HG02588 (cell line): ENCODE results near the gene UBAP1L.
"Not testable (repeated sequence)": the region's sequence is repeated elsewhere in the genome, so short reads cannot be mapped to it uniquely, and the experiment has no call there.

Source experiments
- ATAC-seq: cut with Tn5 transposase; IDR thresholded peaks from one replicate; pipeline ENCODE4 v1.9.1; 2021; ENCODE audit warnings: mild to moderate bottlenecking, moderate library complexity; ENCODE audit not compliant: unreplicated experiment

UBAP1L gene

DNA sequence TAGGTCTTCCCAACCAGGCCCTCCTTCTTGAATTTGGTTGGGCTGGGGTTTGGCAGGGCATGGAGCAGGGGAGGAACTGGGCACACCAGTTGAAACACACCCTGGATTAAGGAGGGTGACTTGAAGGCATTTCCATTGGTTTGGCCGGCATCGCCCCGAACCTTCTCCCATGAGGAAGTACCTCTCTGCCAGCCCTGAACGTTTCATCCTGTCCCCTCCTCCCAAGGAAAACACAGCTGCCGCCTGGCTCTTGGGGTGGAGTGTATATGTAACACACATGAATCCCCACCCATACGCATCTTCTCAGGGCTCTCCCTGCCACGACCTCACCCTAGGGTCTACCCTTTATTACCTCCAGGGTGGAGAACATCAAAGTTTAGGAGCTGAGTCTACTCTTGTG, 14.6 kb downstream of the UBAP1L start:
- no peak for ATAC-seq

DNA sequence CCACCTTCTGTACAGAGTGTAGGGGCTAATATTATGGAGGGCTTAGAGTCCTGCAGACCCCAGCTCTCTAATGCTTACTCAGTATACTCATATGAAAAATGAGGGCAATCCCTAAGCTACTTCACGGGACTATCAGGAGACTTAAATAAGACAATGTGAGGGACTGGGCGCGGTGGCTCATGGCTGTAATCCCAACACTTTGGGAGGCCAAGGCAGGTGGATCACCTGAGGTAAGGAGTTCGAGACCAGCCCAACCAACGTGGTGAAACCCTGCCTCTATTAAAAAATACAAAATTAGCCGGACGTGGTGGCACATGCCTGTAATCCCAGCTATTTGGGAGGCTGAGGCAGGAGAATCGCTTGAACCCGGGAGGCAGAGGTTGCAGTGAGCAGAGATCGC, 15.2 kb downstream of the UBAP1L start:
- not testable (repeated sequence) for ATAC-seq

DNA sequence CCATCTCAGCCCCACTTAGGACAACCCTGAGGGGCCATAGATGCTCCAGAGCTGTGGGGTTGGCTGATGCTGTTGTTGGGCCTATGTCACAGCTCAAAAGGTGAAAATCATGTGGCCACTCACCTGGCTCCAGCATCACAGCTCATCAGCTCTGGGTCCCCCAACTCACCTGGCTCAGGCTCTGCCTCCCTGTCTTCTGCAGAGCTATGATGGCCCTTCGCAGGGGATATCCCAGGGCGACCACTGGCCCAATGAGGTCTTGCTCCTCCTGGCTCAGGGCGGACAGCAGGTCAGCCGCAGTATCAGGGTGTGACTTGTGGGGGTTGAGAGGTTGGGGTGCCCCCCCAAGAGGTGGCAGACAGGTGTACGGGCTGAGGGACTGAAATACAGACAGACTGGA, 15.7 kb downstream of the UBAP1L start:
- no peak for ATAC-seq

DNA sequence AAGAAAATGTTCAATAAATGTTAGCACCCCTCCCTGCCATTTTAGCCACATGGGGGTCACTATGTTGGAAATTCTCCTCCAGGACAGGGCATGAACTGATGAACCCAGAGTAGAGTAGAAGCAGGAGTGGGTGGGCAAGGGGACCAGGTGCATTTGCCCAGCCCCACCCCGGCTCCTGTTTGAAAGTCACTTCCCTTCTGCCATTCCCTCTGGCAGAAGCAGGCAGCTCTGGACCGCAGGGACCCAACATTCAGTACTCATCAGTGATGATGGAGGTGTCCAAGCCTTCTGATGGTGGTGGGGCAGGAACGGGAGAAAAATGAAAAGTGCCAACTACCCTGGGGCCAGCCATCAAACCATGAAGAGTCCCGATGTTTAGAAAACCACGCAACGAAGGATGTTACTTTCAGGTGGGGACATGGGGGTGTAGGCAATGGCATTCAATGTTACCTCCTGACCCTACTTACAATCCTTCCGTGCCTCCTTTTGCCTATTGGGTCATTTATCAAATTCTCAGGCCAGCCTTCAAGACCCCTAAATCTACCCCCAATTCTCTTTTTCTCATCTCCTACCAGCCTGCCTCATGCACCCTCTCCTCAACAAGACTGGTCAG, 17.2 kb downstream of the UBAP1L start:
- ATAC-seq, result no peak

DNA sequence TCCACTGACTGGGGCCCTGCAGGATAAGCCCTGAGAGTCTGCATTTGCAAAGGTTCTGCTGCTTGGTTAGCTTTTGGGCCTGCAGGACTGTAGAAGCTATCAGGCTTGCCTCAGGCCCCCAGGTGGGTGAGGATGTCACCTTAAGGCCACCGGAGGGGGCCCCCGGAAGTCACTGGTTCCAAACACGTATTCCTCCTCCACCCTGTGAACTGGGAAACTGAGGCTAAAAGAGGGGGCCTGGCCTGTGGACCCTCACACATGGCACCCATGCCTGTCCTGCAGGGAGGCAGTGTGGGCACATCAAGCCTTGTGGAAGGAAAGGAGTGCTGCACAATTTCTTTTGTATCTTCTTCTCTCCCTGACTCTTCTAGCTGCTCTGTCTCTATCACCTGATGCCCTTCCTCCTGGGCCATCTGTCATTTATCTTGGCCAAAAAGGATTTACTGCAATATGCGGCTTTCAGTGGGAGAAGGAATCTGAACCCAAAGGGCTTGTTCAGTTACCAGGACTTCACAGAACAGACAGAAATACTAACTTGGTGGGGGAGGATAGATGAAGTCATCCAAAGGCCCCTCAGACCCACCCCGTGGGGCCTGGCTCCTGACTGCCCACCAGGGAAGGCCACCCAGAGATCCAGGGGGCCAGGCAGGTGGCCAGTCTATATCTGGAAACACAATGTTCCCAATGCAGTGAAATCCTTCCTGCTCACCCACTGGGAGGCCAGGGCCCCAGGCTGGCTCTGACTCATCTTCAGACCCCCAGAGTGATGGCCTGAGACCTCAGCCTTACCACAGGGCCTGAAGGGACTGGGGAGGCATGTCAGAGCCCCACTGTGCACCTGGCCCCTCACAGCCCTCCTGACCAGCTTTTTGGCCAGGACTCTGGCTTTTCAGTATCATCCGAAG, 18.3 kb downstream of the UBAP1L start:
- no peak for ATAC-seq

DNA sequence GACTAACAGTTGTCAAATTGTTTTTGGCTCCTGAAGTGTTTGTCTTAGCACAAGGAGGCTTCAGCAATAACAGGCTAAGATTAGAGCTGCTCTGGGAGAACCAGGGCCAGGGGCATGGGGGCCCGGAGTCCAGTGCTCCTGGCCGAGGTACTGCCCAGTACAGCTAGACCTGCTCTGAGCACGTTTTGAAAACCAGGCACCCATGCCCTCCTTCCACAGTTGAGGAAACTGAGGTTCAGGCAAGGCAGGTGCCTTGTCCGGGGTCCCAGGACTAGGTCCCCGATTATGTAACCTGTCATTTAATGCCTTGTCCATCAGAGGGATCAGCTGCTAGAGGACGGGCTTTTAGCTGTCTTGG, 19.3 kb downstream of the UBAP1L start:
- ATAC-seq, result no peak

DNA sequence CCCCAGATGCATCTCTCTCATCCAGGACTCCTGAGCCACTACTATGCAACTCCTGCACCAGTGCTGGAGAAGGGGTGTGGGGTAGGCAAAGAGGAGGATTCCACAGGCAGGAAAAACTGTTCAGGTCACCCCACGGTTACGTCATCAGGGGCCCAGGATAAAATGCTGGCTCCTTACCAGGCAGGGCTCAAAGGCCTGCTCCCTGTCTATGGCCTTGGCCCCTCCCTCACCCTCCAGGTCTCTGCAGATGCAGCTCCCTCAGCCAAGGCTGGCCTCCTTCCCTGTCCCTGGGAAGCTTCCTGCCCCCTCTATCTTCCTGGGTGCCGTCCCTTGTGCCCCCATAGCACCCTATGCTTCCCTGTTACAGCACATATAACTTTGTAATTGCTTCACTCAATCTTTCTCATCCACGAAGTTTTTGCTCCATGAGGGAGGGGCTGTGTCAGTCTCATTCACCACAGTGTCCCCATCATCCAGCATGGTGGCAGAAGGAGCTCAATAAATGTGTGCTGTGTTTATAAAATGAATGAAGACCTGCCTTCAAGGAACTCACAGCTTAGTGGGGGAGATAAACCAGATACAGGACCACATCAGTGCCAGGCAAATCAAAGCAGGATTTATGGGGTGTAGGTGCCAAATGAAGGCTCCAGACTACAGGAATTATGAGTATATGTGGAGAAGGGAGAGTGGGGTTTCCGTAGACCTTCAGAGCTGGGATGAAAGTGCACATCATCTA, 19.8 kb downstream of the UBAP1L start:
- no peak for ATAC-seq

DNA sequence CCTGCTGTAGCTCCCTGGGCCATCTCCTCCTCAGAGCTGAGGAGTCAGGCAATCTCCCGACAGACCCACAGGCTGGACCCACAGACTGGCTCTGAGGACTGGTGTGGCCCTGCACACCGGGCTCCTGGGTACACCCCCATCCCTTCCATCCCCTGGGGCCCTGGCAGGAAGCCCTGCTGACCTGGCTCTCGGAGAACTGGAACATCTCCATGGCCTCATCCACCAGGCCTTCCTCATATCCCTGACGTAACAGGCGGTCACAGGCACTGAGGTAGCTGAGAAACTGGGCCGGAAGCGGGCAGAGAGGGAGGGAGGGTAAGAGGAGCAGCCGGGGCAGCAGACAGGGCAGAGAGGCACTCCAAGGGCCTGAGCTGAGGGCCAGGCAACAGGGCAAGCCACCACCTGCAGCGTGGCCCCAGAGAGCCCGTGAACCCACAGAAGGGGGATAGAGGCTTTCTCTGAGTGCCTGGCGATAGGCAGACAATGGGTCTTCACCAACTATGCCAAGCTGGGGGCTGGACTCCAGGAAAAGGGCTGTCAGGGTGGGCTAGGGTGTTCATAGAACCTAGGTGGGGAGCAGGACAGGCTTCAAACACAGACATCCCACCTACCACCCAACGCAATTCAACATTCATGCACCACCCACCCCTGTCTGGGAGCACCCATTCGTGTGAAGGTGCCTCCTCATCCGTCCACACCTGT, 20.6 kb downstream of the UBAP1L start:
- no peak for ATAC-seq

DNA sequence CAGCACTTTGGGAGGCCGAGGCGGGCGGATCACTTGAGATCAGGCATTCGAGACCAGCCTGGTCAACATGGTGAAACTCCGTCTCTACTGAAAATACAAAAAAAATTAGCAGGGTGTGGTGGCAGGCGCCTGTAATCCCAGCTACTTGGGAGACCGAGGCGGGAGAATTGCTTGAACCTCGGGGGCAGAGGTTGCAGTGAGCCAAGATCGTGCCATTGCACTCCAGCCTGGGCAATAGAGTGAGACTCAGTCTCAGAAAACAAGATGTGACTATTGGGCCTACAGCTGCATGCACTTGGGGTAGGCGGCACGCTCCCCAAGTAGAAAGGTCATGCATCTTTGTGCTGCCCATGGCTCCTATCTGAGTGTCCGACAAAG, 21.2 kb downstream of the UBAP1L start:
- not testable (repeated sequence) for ATAC-seq

DNA sequence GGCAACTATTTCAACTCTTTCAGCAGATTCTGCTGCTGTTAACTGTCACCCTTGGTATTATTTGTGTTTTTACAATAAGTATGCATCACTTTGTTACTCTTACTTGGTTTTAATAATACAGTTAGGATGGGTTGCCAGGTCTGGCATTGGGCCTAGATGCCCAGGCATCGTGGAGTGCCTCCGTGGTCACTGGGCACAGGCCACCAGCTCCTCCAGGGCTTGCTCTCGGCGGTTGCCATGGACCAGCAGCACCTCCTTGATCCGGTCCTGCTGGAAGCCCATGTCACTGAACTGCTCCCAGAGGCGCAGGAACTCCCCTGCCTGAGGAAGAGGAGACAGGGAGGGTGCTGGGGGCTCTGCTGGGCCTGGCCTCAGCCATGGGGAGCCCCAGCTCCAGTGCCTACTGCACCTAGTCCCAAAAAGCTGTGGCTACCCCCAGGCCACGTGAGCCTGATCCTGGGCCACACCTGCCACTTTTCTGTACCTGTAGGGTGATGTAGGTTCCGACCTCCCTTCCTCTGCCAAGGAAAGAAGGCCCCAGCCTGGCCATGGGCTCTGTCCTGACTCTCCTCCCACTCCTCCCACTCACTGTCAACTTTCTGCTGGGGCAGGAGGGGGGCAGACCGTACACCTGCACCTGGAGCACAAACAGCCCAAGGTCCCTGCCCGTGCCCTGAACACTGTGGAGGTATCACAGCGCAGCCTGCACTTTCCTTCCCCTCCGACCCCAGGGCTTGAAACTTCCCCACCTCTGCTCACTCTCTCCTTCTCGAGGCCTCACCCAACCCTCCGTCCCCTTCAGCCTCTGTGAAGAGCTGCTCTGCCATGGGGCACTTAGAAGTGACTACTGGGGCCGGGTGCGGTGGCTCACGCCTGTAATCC, 21.8 kb downstream of the UBAP1L start:
- ATAC-seq, result no peak

DNA sequence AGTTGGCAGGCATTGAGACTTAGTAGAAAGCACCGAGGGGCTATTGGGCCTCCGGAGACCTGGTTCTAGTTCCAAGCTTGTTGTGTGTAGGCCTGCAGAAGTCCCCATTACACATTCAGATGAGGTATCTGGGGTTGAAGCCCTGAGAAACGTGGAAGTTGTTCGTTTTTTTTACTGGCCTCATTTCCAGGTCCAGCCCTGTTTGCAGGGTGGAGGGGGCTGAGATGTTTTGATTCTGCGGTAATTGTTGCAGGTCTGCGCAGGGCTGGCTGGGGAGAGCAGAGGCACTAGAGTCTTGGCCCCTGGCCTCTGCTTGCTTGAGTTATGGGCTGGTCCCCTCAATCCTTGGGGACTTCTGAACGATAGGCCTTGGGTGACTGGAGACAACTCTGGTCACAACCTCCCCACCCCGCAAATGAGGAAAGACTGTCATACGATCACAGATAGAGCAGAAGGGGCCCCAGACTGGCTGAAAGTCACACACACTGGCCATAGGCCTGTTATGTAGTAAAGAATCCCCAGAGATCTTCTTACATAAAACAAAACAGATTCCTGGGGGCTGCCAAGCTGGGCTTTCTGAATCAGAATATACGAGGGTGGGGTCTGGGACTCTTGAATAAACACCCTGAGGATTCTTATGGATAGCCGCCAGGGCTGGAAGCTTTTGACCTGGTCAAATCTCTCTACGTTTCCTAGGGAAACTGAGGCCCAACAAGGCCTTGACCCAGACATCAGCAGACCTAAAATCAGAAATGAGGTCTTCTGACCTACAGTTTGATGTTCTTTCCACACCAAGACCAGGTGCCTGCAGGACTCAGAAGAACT, 22.8 kb downstream of the UBAP1L start:
- ATAC-seq, result no peak

DNA sequence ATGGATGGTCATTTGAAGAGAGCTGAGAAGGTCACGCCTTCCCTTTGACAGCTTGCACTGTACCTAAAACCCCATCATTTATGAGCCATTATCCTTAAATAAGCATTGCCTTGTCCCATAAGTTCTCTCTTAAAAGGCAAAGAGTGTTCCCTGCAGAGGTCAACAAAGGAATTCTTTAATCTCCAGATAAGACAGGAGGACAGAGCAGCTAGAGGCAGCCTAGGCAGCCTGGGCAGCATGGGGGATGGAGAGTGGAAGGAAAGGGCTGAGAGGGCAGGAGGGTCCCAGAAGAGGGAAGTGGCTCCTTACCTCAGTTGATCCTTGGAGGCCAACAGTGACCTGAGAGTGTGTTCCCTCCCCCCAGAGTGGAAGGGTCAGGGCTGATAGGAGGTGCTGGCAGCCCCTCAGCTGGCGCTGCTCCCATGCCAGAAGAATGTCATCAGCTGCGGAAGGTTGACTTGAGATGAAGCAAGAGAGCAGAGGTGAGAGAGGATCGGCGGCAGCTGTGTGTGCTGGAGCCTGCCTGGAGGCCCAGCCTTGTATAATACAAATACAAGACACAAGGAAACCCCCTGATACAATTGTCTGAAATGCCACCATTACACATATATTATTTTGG, 25.7 kb downstream of the UBAP1L start:
- no peak for ATAC-seq

DNA sequence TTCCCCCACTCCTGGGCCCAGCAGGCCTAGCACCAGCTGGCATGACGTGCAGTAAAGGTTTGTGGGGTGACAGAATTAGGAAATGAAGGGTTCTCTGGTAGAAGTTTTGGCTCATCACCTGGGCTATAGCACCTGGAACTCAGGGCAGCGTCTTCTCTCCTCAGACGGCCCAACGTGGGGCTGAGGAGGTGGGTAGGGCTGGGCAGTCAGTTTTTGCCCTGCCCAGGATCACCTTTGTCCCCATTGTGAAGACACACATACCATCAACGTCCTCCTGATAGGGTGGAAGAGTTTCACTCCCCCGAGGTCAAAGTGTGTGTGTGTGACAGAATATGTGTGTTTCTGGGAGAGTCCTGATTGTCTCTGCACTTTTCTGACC, 26.4 kb downstream of the UBAP1L start:
- no peak for ATAC-seq

DNA sequence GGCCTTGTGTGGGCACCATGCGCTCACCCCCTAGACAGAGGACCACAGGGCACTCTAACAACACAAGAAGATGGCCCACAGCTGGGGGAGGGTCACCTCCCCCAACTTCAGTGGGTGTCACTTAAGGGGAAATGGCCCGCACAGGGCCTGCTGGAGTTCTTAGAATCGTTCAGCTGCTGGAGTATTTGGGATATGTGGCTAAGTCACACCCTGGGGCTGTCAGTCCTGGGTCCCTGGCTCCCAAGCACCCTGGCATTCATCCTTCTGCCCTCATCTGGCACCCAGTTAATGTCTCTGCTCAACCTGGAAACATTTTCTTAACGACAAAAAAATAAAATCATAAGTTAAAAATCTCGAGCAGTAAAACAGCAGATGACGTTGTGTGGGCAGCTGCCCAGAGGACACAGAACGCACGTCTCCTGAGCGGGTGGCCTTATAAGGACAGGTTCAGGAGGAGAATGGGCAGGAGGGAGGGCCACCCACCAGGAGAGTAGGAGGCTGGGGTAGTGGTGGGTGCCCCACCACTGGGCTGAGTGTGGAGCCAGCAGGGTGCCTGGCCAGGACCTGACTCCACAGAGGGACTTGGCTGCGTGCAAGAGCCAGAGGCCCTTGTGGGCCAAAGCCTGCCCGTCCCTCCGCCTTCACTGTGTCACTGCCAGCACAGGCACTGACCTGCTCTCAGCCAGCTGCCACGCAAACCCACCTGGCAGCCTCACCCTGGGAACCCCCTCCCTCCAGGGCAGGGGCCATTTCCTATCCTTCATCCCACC, 26.9 kb downstream of the UBAP1L start:
- ATAC-seq, result no peak

DNA sequence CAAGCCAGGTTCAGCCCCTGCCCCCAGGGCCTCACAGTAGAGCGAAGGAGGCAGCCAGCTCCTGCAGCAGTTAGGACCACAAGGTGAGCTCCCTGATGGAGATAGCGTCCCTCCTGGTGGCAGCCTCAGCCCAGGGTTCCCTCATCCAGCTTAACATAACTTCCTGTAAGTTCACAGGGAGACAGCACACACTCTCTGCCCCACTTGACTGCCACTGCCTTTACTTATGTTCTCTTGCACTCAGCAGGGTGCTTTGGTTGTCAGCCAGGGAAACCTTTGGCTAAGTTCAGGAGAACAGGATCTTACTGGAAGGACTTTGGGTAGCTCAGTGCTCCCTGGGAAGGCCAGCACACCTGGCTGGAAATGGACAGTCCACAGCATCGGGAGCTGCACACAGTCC, 27.6 kb downstream of the UBAP1L start:
- ATAC-seq, result no peak

DNA sequence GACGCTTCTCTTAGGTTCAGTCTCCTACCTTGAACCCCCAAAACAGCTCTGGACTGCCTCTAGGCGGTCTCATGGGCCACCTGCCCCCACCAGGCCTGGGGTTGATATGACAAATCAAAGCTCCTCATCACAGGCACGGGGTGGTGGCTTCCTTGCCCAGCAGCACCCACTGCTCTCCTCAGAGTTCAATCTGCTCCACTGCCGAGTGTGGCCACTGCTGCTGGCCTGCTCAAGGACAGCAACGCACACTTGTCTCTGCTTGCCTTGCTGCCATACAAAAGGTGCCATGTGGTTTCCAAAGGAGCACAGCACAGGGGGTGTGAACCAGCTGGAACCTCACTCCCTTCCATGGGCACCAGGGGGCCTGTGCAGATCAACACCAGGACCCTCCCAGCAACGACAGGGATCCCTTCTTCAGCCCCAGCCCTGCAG, 28.3 kb downstream of the UBAP1L start:
- ATAC-seq, result no peak

DNA sequence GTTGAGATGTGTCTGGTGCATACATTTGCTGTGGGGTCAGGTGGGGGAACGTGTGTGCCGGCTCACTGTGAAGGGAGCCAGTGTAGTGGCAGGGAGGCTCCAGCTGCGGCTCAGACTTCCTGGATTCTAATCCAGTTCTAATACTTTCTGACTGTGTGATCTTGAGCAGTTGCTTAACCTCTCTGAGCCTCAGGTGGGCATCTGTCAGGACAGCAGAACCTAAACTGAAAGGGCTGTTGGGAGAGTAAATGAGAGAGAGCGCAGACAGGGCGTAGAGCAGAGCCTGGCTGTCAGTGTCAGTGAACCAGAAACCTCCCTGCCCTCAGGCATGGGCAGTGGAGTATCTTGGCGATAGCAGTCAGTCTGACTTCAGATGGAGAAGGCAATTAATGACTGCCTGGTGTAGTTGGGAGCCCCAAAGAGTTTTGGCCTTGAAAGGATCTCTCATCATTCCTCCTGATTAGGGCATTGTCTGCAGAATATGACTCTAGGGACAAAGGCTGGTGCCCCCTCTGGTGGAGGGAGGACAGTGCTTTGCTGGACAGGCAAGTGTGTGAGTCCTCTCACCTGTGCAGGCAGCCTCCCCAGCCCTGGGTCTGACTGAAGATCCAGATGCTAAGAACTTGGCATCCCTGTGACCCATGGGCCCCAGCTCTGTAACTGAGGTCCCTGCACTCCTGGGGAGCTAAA, 28.9 kb downstream of the UBAP1L start:
- ATAC-seq, result no peak
